IMR-90 (cell line): Measurements from ENCODE around the gene ARL5C. TPM values are rescaled to one million over a fixed set of nuclear protein-coding genes. Genes with fewer than 3 reads are reported as not detected.

Experiments
- ATAC-seq: fragments of 200-7000 bp; cut with Tn5 transposase; 2 replicates; pipeline ENCODE4 v1.9.1; 2020; ENCODE audit warnings: low read depth, mild to moderate bottlenecking, moderate library complexity
- BruUV-seq: library from RNA; stranded (reverse); fragments of 400-500 nt; replicated peaks from 2 replicates; lab custom pipeline; 2021; lab: Mats Ljungman, UMichigan
- CTCF ChIA-PET: fragments of 300-600 bp; formaldehyde crosslinking; extraction: SDS; loops from one replicate; lab custom pipeline; 2021; ENCODE audit warnings: antibody characterized with exemption; lab: Yijun Ruan, JAX
- POLR2A ChIA-PET: fragments of 300-600 bp; sonication (Branson Sonifier 250); formaldehyde crosslinking; loops from one replicate; lab custom pipeline; 2022; ENCODE audit warnings: antibody characterized with exemption; ENCODE audit not compliant: unreplicated experiment; lab: Charles Lee
- DNase-seq: peaks from one replicate; pipeline ENCODE4 v3.0.0; 2013
- H2AFZ ChIP-seq: replicated peaks from 2 replicates; pipeline ENCODE3; 2013; ENCODE audit warnings: low read length, mild to moderate bottlenecking; ENCODE audit not compliant: poor library complexity
- H2AK5ac ChIP-seq: 2 replicates; pipeline ENCODE4 v1.6.1; 2013; ENCODE audit warnings: low read depth, low read length, inconsistent platforms
- H2AK9ac ChIP-seq: replicated peaks from 2 replicates; pipeline ENCODE3; 2013; ENCODE audit warnings: mild to moderate bottlenecking, low read depth, low read length, moderate library complexity; ENCODE audit not compliant: poor library complexity
- H2BK120ac ChIP-seq: 2 replicates; pipeline ENCODE4 v1.6.1; 2013; ENCODE audit warnings: low read depth, low read length, inconsistent platforms
- H2BK15ac ChIP-seq: 3 replicates; pipeline ENCODE4 v1.6.1; 2013; ENCODE audit warnings: low read depth, low read length, inconsistent platforms
- H2BK20ac ChIP-seq: 2 replicates; pipeline ENCODE4 v1.6.1; 2013; ENCODE audit warnings: low read depth, mild to moderate bottlenecking, inconsistent platforms, low read length, moderate library complexity
- H2BK5ac ChIP-seq: 2 replicates; pipeline ENCODE4 v1.6.1; 2013; ENCODE audit warnings: mild to moderate bottlenecking, low read depth, low read length, inconsistent platforms; ENCODE audit not compliant: poor library complexity, severe bottlenecking
- H3K14ac ChIP-seq: replicated peaks from 2 replicates; pipeline ENCODE4 v1.6.1; 2013; ENCODE audit warnings: low read depth, low read length, inconsistent platforms
- H3K18ac ChIP-seq: 2 replicates; pipeline ENCODE4 v1.6.1; 2013; ENCODE audit warnings: low read depth, low read length, control low read depth
- H3K23ac ChIP-seq: 2 replicates; pipeline ENCODE4 v1.6.1; 2013; ENCODE audit warnings: low read depth, low read length, inconsistent platforms
- H3K27ac ChIP-seq: 2 replicates; pipeline ENCODE4 v1.5.1; 2013; ENCODE audit warnings: mild to moderate bottlenecking, control low read depth, low read length; ENCODE audit not compliant: insufficient read depth
- H3K27me3 ChIP-seq: 2 replicates; pipeline ENCODE4 v1.6.1; 2013; ENCODE audit warnings: low read length; ENCODE audit not compliant: control insufficient read depth, insufficient read depth
- H3K36me3 ChIP-seq: 2 replicates; pipeline ENCODE4 v1.6.1; 2013; ENCODE audit warnings: low read length, mixed read lengths; ENCODE audit not compliant: control insufficient read depth, insufficient read depth
- H3K4ac ChIP-seq: 2 replicates; pipeline ENCODE4 v1.6.1; 2013; ENCODE audit warnings: low read depth, low read length, inconsistent platforms
- H3K4me1 ChIP-seq: 2 replicates; pipeline ENCODE4 v1.6.1; 2013; ENCODE audit warnings: low read length, mixed read lengths; ENCODE audit not compliant: control insufficient read depth, insufficient read depth
- H3K4me2 ChIP-seq: 2 replicates; pipeline ENCODE4 v1.6.1; 2013; ENCODE audit warnings: low read depth, mild to moderate bottlenecking, control low read depth, low read length, moderate library complexity
- H3K4me3 ChIP-seq: 2 replicates; pipeline ENCODE4 v1.5.1; 2013; ENCODE audit warnings: low read depth, mild to moderate bottlenecking, control low read depth, low read length, moderate library complexity; ENCODE audit not compliant: insufficient read depth
- H3K56ac ChIP-seq: 2 replicates; pipeline ENCODE4 v1.6.1; 2013; ENCODE audit warnings: low read length, inconsistent platforms; ENCODE audit not compliant: insufficient read depth; ENCODE audit errors: extremely low read depth
- H3K79me1 ChIP-seq, 2 experiments: 2 replicates each; pipeline ENCODE4 v1.6.1; 2013; ENCODE audit warnings: low read length in 2 of 2, inconsistent platforms in 1 of 2, low read depth in 1 of 2
- H3K9ac ChIP-seq: 2 replicates; pipeline ENCODE4 v1.6.1; 2013; ENCODE audit warnings: low read depth, low read length, control low read depth
- H3K9me1 ChIP-seq: 2 replicates; pipeline ENCODE4 v1.6.1; 2013; ENCODE audit warnings: low read length, inconsistent platforms; ENCODE audit not compliant: insufficient read depth
- H3K9me3 ChIP-seq: 2 replicates; pipeline ENCODE4 v1.6.1; 2013; ENCODE audit warnings: low read length; ENCODE audit not compliant: control insufficient read depth, insufficient read depth
- H4K20me1 ChIP-seq: 2 replicates; pipeline ENCODE4 v1.6.1; 2013; ENCODE audit warnings: low read length, inconsistent platforms; ENCODE audit not compliant: insufficient read depth
- H4K5ac ChIP-seq: 2 replicates; pipeline ENCODE4 v1.6.1; 2013; ENCODE audit warnings: mild to moderate bottlenecking, low read depth, low read length, control low read depth
- H4K8ac ChIP-seq, 2 experiments: 2 replicates each; pipeline ENCODE4 v1.6.1; 2013; ENCODE audit warnings: low read depth in 2 of 2, low read length in 2 of 2, control low read depth in 1 of 2, inconsistent platforms in 1 of 2
- H4K91ac ChIP-seq: 2 replicates; pipeline ENCODE4 v1.6.1; 2013; ENCODE audit warnings: low read depth, low read length, inconsistent platforms; ENCODE audit not compliant: insufficient read depth
- BHLHE40 ChIP-seq: fragments of 150-350 bp; IDR thresholded peaks from 2 replicates; pipeline ENCODE4 v1.6.1; 2016; ENCODE audit warnings: mild to moderate bottlenecking, low read depth, low read length
- CEBPB ChIP-seq: IDR thresholded peaks from 2 replicates; pipeline ENCODE4 v1.6.1; 2012; ENCODE audit warnings: low read depth, low read length, improper control_type of control experiment
- MAZ ChIP-seq: IDR thresholded peaks from 2 replicates; pipeline ENCODE4 v1.6.1; 2012; ENCODE audit warnings: low read depth, mild to moderate bottlenecking, low read length, improper control_type of control experiment, moderate library complexity, borderline replicate concordance
- NFE2L2 ChIP-seq: fragments of 150-350 bp; IDR thresholded peaks from 2 replicates; pipeline ENCODE4 v1.6.1; 2016; ENCODE audit warnings: low read depth, mild to moderate bottlenecking, low read length
- RAD21 ChIP-seq: IDR thresholded peaks from 2 replicates; pipeline ENCODE4 v1.6.1; 2012; ENCODE audit warnings: low read length, improper control_type of control experiment
- RFX5 ChIP-seq: IDR thresholded peaks from 2 replicates; pipeline ENCODE4 v1.8.0; 2012; ENCODE audit warnings: low read depth, mild to moderate bottlenecking, low read length, moderate library complexity
- SMC3 ChIP-seq: fragments of 150-350 bp; IDR thresholded peaks from 2 replicates; pipeline ENCODE4 v1.6.1; 2016; ENCODE audit warnings: low read depth, mild to moderate bottlenecking, antibody characterized with exemption, low read length, moderate library complexity
- WGBS, 2 experiments: methylation state at CpG; one replicate each; pipeline versions ENCODE4 v1.1.5 to v1.1.7; 2013; ENCODE audit warnings: missing lambda C conversion rate in 2 of 2; ENCODE audit not compliant: insufficient read length in 1 of 2; ENCODE audit errors: extremely low coverage in 2 of 2; 5-methylcytosine and 5-hydroxymethylcytosine counted together
- dilution Hi-C: fragments of 300-500 bp; cut with HindIII; formaldehyde crosslinking; loops from one replicate; pipeline ENCODE4 v1.14.3; 2018; ENCODE audit warnings: low sequenced_read_pairs; ENCODE audit not compliant: unreplicated experiment
- in situ Hi-C: fragments of 300-500 bp; cut with MboI; formaldehyde crosslinking; loops from 3 replicates; pipeline ENCODE4 v1.14.3; 2019; ENCODE audit warnings: low sequenced_read_pairs, inconsistent platforms, mixed read lengths
- intact Hi-C: fragments of 100-400 bp; cut with micrococcal nuclease; formaldehyde crosslinking; loops from 2 replicates; pipeline ENCODE4 v1.10.0; 2022
- polyA plus RNA-seq, 3 experiments: library from polyadenylated mRNA; depleted of rRNA; stranded (reverse); fragments of >200 nt; gene quantifications; 2 replicates each; pipeline ENCODE4 v1.2.3, GENCODE V29; 2012; ENCODE audit warnings: low replicate concordance in 1 of 3
- total RNA-seq: library from RNA; depleted of rRNA; stranded (reverse); fragments of >200 nt; gene quantifications from 2 replicates; pipeline ENCODE4 v1.2.3, GENCODE V29; 2012
- TF ChIP-seq, protein P1 (sequence below): fragments of 150-350 bp; IDR thresholded peaks from 2 replicates; pipeline ENCODE4 v1.6.1; 2017; ENCODE audit warnings: mild to moderate bottlenecking, antibody characterized with exemption, low read length, low read depth

The ARL5C gene
- total and polyA plus RNA-seq, 2 of the 4 experiments (the other 2 are of a cell fraction): not detected

DNA sequence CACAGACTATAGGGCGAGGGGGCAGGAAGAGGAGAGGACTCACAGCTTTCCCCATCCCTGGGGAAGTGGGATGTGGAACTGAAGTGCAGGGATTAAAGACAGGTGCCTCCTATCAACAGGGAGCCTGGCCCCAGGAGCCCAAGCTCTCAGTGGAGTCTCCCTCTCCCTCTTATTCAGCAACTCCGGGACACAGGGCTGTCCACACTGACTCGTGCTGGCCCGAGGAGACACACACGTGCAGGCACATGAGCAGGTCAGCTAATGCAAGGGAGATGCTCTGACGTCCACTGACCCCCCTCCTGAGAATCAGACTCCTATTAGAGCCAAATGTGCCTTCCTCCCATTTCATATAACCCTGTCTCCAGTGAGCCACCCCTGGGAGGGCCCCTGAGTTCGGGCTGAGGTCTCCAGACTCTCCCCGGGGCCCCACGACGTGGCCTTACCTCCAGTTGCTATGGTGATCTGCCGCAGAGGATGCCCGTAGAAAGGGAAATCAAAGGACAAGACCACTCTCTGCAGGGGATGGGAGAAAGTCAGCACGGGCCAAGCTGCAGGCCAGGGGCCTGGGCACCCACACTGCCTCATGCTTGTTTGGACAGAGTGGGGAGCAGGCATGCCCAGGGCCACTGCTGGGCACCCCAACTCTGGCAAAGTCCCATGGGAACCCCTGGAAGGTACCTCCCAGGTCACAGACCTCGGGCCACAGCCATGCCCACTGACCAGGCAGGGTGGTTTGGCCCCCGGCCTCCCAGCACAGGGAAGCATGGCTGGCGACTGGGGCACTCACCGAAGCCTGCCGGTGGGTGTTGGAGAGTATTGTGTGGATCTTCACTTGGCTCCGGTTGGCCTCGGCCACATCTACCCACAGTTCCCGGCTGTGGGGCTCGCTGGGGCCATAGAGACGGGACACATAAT lies 57.2 kb downstream of the ARL5C start:
- intact Hi-C loops: no loop called here
- no peak overlapping the region for H2BK15ac ChIP-seq
- H2AK9ac ChIP-seq: no peak overlapping the region
- H2BK5ac ChIP-seq: no peak overlapping the region
- H3K9me1 ChIP-seq: no peaks in the 10 kb centered on the region; the same call in 1 of the 2 replicates
- no peaks in the 10 kb centered on the region for H4K20me1 ChIP-seq
- BruUV-seq: no TSS peak
- no peak overlapping the region for H3K18ac ChIP-seq
- H3K14ac ChIP-seq: no peak overlapping the region
- dilution Hi-C loops: no loop called here
- H4K91ac ChIP-seq: no peak overlapping the region
- in situ Hi-C loops: no loop called here
- no peak overlapping the region for H4K8ac ChIP-seq
- H2BK20ac ChIP-seq: no peak overlapping the region
- H3K4ac ChIP-seq: no peak overlapping the region
- DNase-seq (no peak), ATAC-seq (no peak)
- H2BK120ac ChIP-seq: no peak overlapping the region
- H3K79me1 ChIP-seq: no peaks in the 10 kb centered on the region
- H3K36me3 ChIP-seq: no peaks in the 10 kb centered on the region
- no peak overlapping the region for H4K5ac ChIP-seq
- ChIA-PET POLR2A (no interaction called here), CTCF (no interaction called here)
- H3K9ac ChIP-seq: no peak overlapping the region
- H3K4me2 ChIP-seq: no peak overlapping the region
- H3K27me3 ChIP-seq: peaks cover 42% of the 10 kb centered on the region
- H2AK5ac ChIP-seq: no peak overlapping the region
- no peak overlapping the region for H2AFZ ChIP-seq
- no peak overlapping the region for H3K56ac ChIP-seq
- TF ChIP-seq, protein P1, sequence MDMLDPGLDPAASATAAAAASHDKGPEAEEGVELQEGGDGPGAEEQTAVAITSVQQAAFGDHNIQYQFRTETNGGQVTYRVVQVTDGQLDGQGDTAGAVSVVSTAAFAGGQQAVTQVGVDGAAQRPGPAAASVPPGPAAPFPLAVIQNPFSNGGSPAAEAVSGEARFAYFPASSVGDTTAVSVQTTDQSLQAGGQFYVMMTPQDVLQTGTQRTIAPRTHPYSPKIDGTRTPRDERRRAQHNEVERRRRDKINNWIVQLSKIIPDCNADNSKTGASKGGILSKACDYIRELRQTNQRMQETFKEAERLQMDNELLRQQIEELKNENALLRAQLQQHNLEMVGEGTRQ: no peak
- TF ChIP-seq RFX5: no peak
- no peak for TF ChIP-seq CEBPB
- TF ChIP-seq SMC3: no peak
- TF ChIP-seq RAD21: no peak
- TF ChIP-seq NFE2L2: no peak
- TF ChIP-seq BHLHE40: no peak
- no peak for TF ChIP-seq MAZ
- H3K23ac ChIP-seq: no peak overlapping the region
- H3K9me3 ChIP-seq: no peaks in the 10 kb centered on the region; the same call in 1 of the 2 replicates
- 55% methylated on average over 5 of the region's 23 CpGs; no CpG with 5 or more reads in 1 of the 2 experiments for WGBS, 2 experiments
- H3K4me3 ChIP-seq: no peak overlapping the region
- H3K27ac ChIP-seq: no peak overlapping the region
- H3K4me1 ChIP-seq: peaks cover 2% of the 10 kb centered on the region; the same call in 1 of the 2 replicates
